Measurements from ENCODE around the gene TBX18.

GRCh38 chr6:84767526-84768201, 3.3 kb upstream of the TBX18 start:
- TF ChIP-seq TEAD4 (IDR thresholded peaks at IDR 0.05) (no peak), MAX (IDR thresholded peaks at IDR 0.05) (no peak), REST (IDR thresholded peaks at IDR 0.05; ENCODE audit: low read depth) (no peak), TAF1 (IDR thresholded peaks at IDR 0.05; ENCODE audit: low read depth) (no peak), USF1 (IDR thresholded peaks at IDR 0.05) (no peak), CEBPB (IDR thresholded peaks at IDR 0.05) (no peak), EGR1 (IDR thresholded peaks at IDR 0.05) (no peak), FOXM1 (IDR thresholded peaks at IDR 0.05; ENCODE audit: borderline replicate concordance, low read depth) (no peak), NFIC (IDR thresholded peaks at IDR 0.05) (no peak), EP300 (IDR thresholded peaks at IDR 0.05; ENCODE audit: borderline replicate concordance) (no peak), TCF12 (IDR thresholded peaks at IDR 0.05; ENCODE audit: low read depth) (no peak)
